ENCODE data around the gene PRM2. TPM values are rescaled to one million over a fixed set of nuclear protein-coding genes. Genes with fewer than 3 reads are reported as not detected.
A peak's percentile ranks its signal among the peaks of the same experiment; 100 is the strongest.

Gene PRM2
- total RNA-seq, 1 donor from 2014 or later: not detected

GRCh38 chr16:11257131-11257938, 18.9 kb downstream of the PRM2 start:
- Mint-ChIP-seq H3K27me3 (ENCODE audit: unreplicated experiment) (no peaks in the 10 kb centered on the region), H3K36me3 (ENCODE audit: unreplicated experiment) (peaks cover 2% of the 10 kb centered on the region), H3K9me3 (ENCODE audit: unreplicated experiment) (no peaks in the 10 kb centered on the region), H3K4me3 (ENCODE audit: unreplicated experiment) (peak overlapping the region; percentile 94), H3K4me1 (ENCODE audit: unreplicated experiment) (peaks cover 41% of the 10 kb centered on the region), H3K27ac (ENCODE audit: unreplicated experiment) (peak overlapping the region; percentile 100)
- DNase-seq (ENCODE audit: extremely low spot score, unreplicated experiment): peak; percentile 91
- TF ChIP-seq, protein P1, sequence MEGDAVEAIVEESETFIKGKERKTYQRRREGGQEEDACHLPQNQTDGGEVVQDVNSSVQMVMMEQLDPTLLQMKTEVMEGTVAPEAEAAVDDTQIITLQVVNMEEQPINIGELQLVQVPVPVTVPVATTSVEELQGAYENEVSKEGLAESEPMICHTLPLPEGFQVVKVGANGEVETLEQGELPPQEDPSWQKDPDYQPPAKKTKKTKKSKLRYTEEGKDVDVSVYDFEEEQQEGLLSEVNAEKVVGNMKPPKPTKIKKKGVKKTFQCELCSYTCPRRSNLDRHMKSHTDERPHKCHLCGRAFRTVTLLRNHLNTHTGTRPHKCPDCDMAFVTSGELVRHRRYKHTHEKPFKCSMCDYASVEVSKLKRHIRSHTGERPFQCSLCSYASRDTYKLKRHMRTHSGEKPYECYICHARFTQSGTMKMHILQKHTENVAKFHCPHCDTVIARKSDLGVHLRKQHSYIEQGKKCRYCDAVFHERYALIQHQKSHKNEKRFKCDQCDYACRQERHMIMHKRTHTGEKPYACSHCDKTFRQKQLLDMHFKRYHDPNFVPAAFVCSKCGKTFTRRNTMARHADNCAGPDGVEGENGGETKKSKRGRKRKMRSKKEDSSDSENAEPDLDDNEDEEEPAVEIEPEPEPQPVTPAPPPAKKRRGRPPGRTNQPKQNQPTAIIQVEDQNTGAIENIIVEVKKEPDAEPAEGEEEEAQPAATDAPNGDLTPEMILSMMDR (IDR thresholded peaks at IDR 0.05): peak; percentile 86

- H3K9me3 Mint-ChIP-seq (ENCODE audit: unreplicated experiment): no peaks in the 10 kb centered on the region
- H3K27me3 Mint-ChIP-seq (ENCODE audit: unreplicated experiment): no peaks in the 10 kb centered on the region
- H3K36me3 Mint-ChIP-seq (ENCODE audit: unreplicated experiment): peaks cover 2% of the 10 kb centered on the region
- peak overlapping the region; percentile 94 for H3K4me3 Mint-ChIP-seq (ENCODE audit: unreplicated experiment)
- peak overlapping the region; percentile 100 for H3K27ac Mint-ChIP-seq (ENCODE audit: unreplicated experiment)
- TF ChIP-seq, protein P1 (IDR thresholded peaks at IDR 0.05): no peak
- peak; percentile 92 for DNase-seq (ENCODE audit: extremely low spot score, unreplicated experiment)
- H3K4me1 Mint-ChIP-seq (ENCODE audit: unreplicated experiment): peaks cover 41% of the 10 kb centered on the region
Measured at GRCh38 chr16:11256661-11257130, 19.6 kb downstream of the PRM2 start.

DNA sequence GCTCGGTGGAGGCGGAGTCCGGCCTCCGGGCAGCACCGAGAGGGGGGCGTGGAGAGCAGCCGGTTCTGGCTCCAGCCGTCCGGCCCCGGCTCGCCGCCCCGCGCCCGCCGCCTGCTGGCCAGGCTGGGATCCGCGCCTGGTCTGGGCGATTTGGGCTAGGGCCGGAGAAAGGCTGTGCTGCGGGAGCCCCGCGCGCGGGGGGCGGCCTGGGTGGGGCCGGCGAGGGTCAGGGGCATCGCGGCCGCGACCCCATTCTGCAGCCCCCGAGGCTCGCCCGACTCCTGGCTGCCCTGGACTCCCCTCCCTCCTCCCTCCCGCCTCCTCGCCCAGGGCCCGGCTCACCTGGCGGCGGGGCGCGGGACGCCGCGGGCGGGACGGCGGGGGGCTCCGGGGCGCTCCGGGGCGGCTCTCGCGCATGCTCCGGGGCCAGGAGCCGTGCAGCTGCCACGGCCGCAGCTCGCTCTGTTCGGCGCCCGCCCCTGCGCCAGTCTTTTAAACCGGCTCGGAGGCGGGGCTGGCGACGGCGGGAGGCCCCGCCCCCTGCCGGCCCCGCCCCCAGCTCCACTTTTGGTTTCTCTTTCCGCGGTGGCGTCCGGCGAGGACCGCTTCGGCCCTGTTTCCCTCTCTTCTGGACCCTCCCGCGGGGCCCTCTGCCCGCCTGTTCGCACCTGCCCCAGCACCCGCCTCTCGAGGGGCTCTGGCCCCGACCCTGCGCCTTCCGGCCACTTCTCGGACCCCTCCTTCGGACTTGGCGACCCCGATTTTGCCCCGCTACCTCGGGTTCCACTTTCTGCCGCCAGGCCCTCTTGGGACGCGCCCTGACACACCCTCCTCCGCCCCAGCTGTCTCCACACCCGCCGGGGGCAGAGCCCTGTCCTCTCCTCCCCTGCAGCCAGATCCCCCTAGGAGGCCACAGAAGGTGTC, 20.3 kb downstream of the PRM2 start, which contains the start of gene SOCS1:
Gene SOCS1, minus strand, starts transcription at position 468 of the 924 bp plus-strand sequence. CDS start 726 bp downstream, outside the sequence.
- Mint-ChIP-seq H3K27ac (ENCODE audit: unreplicated experiment) (peak within 1 kb of the TSS; percentile 100), H3K9me3 (ENCODE audit: unreplicated experiment) (no peaks in the 10 kb centered on the region), H3K27me3 (ENCODE audit: unreplicated experiment) (no peaks in the 10 kb centered on the region), H3K4me3 (ENCODE audit: unreplicated experiment) (peak within 1 kb of the TSS; percentile 94), H3K4me1 (ENCODE audit: unreplicated experiment) (peaks cover 41% of the 10 kb centered on the region), H3K36me3 (ENCODE audit: unreplicated experiment) (peaks cover 2% of the 10 kb centered on the region)
- TF ChIP-seq, protein P1 (IDR thresholded peaks at IDR 0.05): peak; percentile 96
- peak; percentile 97 for DNase-seq (ENCODE audit: extremely low spot score, unreplicated experiment)

GRCh38 chr16:11254913-11255736, 21.2 kb downstream of the PRM2 start:
- Mint-ChIP-seq H3K27me3 (ENCODE audit: unreplicated experiment) (no peaks in the 10 kb centered on the region), H3K27ac (ENCODE audit: unreplicated experiment) (no peak overlapping the region), H3K4me3 (ENCODE audit: unreplicated experiment) (peak overlapping the region; percentile 71), H3K36me3 (ENCODE audit: unreplicated experiment) (peaks cover 2% of the 10 kb centered on the region), H3K4me1 (ENCODE audit: unreplicated experiment) (peaks cover 41% of the 10 kb centered on the region), H3K9me3 (ENCODE audit: unreplicated experiment) (no peaks in the 10 kb centered on the region)
- no peak for DNase-seq (ENCODE audit: extremely low spot score, unreplicated experiment)
- TF ChIP-seq, protein P1 (IDR thresholded peaks at IDR 0.05): no peak

Data from osteocyte (in vitro differentiated cells).